Right renal cortex interstitium (tissue), 3 donors: Measurements from ENCODE around the gene TAPT1. TPM values are rescaled to one million over a fixed set of nuclear protein-coding genes. Genes with fewer than 3 reads are reported as not detected.
"Not testable (repeated sequence)": the region's sequence is repeated elsewhere in the genome, so short reads cannot be mapped to it uniquely, and the experiment has no call there.

ENCODE experiments used
- DNase-seq, 3 donors: peaks; one replicate each; pipeline ENCODE4 v3.0.0-alpha.2; 2013; ENCODE audit warnings: low read depth in 3 of 3, low spot score in 2 of 3
- polyA plus RNA-seq, 3 donors: library from polyadenylated mRNA; unstranded; fragments of 120-200 nt; gene quantifications; one replicate each; pipeline ENCODE4 v1.2.1, GENCODE V29; 2013; ENCODE audit not compliant: insufficient read length in 3 of 3

The TAPT1 gene, protein sequence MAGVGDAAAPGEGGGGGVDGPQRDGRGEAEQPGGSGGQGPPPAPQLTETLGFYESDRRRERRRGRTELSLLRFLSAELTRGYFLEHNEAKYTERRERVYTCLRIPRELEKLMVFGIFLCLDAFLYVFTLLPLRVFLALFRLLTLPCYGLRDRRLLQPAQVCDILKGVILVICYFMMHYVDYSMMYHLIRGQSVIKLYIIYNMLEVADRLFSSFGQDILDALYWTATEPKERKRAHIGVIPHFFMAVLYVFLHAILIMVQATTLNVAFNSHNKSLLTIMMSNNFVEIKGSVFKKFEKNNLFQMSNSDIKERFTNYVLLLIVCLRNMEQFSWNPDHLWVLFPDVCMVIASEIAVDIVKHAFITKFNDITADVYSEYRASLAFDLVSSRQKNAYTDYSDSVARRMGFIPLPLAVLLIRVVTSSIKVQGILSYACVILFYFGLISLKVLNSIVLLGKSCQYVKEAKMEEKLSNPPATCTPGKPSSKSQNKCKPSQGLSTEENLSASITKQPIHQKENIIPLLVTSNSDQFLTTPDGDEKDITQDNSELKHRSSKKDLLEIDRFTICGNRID
- 10 to 100 TPM; 36.6 to 42.6 (median 39.6) TPM for polyA plus RNA-seq

DNA sequence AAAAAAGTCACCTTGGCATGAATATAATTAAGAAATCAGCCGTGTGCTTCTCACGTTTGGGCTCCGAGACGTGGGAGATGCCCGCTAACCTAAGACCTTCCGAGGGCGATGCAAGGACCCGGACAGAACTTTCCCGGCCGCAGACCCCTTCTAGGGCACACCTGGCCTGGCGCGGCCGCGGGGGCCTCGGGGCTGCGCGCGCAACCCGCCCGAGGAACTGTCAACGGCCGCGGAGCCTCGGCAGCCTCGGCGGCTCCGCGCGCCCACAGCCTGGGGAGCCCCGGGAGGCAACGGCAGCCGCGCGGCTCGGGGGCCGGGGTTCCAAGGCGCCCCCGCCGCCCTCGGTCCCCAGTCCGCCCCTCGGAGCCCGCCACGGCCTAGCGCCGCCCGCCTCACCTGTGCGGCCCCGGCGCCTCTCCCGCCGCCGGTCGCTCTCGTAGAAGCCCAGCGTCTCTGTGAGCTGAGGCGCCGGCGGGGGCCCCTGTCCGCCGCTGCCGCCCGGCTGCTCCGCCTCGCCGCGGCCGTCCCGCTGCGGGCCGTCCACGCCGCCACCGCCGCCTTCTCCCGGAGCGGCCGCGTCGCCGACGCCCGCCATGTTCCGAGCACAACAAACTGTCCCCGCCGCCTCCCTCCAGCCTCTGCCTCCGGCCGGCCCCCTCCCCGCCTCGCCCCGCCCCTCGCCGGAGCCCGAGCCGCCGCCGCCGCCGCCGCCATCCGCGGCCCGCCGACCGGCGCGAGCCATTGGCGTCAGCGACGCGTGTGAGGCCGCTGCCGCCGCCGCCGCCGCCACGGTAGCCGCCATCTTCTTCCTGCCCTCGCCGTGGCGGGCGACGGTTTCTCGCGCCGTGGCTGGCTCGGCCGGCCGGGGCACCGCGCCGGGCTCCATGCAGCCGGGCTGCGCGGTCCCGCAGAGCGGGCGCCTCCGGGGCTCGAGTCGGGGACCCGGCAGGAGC is at the start of gene TAPT1:
Gene TAPT1, minus strand, starts transcription at position 609 of the 953 bp plus-strand sequence. Its CDS starts 14 bp downstream, at position 595.
- peak in 1 of 3 donors; percentile 36 for DNase-seq

DNA sequence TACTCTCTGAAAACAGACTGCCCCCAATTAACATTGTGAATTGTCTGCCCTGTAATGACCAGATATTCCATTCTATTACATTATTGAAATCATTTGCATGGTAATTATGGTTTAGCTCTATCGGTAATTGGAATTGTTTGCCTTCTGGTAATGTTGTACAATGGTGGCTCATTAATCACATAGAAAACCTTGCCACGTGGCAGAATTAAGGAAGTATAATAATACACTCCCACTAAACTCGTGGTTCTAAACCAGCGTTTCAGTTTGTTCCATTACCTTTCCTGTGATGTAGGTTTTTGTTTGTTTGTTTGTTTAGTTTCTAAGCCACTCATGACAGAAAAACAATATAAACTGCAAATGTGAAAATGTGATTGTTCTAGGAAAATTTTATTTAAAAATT is 45.1 kb upstream of the TAPT1 start:
- no peak for DNase-seq

DNA sequence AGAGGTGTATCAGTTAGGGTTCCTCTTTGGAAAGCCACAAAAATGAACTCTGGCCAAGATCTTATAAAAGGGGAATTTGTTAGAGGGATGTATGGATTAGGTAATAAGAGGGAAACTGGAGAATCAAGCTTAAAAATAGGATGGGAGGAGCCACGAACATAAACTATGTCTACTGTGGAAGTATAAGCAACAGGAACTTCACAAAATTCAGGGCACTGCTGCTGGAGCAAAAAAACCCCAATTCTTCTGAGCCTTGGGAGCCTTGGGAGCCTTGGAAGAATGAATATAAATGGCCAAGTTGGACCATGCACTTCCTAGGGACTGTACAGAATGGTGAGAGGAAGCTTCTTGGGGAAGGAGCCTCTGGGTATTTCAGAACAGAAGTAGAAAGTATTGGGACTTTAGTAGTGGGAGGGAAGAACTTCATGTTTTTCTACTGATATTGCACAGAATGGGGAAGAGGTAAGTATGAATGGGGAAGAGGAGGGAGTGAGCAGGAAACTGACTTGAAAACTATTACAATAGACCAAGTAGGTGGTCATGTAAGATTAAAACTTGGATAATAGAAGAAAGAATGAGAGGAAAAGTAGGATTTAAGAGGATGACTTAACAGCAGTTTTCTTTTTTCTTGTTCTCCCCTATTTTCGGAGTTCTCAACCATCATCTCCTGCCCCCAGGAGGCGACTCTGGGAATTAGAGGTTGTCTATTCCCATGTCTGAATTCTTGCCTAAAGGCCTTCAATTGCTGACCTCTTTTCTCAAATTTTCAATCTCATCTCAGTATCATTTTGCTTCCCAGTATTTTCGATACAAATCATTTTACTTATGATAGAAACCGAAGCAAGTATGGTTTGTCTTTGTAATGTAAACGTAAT is 44.4 kb upstream of the TAPT1 start:
- no peak for DNase-seq

DNA sequence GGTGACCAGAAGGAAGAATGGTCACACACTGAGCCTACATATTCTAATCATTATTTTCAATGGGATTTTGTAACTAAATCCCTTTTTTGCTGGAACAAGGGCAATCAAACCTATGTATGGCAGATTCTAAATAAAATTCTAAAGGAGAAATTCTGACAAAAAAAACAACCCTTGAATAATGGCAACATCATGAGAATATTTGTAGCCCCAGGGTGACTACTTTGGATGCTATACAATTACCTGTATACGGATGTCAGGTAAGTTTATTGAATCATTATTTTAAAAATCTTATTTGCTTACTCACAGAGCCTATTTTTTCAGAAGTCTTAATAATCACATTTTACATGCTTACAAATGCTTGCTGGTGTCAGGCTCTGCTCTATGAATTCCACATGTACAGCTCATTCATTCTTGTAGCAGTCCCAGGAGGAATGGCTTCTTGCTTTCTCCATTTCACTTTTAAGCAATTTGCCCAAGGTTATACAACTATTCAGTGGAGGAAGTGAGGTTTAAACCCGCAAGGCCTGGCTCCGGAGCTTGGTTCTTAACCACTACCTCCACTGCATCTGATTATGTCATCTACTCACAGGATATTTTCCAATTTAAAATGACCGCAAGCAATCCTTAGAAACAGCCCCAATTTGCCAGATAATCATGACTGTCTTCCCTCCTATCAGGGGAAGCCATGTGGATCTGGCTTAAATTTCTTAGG is 43.6 kb upstream of the TAPT1 start:
- DNase-seq, result not testable (repeated sequence)

DNA sequence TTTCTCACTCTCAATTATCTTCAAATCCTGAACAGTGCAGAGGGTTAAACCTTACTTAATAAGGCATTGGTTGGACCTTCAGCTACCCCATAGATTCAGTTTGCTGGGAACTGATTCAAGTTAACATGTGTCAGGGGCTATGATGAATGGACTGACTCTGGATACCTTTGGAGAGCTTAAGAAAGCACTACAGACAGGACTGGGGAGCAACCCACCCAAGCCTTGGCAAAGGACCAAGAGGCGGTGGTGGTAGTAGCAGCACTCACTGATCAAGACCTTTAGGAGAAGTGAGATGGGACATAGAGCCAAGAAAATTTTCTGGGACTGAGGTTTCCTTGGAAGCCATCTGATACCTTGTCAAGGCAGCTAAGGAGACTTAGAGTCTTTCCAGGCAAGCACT is 43.0 kb upstream of the TAPT1 start:
- no peak for DNase-seq

DNA sequence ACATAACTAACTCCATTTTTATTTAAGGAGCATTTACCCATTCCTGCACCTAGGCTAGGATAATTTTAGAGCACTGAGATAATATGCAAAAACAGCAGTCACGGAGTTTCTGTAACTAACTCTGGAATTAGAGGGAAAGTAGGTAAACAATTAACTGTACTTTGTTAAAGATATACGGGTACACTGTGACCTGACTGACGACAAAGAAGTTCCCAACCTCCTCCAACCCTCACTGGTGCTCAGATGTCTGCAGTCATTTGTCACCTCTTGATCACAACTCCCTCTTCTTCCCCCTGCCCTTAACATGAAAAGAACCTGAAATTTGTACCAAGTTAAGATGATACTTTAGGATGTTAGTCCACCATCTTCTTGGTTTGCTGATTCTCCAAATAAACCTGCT is 42.0 kb upstream of the TAPT1 start:
- no peak for DNase-seq

DNA sequence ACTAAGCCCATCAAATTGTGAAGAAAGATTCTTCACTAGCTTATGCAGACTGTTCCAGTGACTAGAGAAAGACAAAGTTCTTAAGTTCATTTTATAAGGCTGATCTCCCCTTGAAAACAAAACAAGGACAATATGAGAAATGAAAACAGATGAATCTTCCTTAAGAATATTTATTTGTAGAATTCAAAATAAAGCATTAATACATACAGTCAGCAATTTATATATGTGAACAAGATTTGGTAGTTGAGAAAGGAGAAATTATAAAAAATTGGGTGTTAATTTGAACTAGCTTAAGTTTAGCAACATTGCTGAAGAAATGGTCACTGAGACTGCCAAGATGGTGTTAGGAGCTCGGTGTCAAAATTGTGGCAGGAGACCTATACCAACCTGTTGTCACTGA is 41.4 kb upstream of the TAPT1 start:
- no peak for DNase-seq

DNA sequence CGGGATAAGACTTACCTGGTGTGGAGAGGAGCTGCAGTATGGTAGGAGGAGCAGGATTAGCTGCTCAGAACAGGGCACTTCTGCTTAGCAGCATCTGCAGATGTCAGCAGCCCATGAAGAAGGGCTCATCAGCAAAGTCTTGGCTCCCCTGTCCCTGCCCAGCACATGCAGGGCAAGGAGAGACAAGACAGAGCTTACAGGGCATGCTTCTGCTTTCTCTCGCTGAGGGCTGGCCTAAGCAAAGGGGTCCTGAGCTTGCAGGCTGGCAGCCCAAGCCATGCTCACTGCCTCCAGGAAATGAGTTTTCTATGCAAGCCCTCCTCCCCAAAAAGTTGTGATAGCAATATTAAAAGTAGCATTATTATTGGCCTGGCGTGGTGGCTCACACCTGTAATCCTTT is 39.5 kb upstream of the TAPT1 start:
- DNase-seq, result no peak

DNA sequence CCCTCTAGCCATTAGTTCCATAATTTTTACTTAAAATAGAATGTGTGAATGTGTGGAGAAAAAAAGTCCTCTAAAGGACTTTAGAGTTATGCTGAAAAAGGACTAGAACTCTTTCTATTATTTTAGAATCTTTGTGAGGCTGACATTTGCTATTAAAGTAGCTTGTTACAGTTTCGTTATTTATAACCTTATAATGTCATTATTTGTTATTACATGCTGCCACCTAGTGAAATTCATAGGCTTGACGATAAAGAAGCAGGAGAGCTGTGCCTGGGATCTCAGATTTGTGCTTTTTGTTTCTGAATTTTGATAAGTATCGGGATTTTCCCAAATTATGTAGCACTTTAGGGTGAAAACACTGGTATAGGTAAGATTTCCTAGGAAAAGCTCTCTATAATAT is 38.5 kb upstream of the TAPT1 start:
- DNase-seq, result peak in 2 of 3 donors; percentile 24 to 25

DNA sequence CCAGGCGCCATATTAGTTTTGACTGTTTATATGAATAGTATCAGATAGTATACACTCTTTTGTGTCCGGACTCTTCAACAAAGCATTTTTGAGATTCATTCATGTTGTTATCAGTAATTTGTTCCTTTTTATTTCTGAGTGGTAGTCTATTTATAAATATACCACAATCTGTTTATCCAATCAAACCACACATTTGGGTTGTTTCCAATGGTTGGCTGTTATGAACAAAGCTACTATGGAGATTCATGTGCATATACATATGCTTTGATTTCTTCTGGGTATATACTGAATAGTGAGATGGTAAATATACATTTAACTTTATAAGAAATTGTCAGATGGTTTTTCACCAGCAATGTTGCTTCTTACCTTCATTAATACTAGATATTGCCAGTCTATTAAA is 36.8 kb upstream of the TAPT1 start:
- DNase-seq, result no peak

DNA sequence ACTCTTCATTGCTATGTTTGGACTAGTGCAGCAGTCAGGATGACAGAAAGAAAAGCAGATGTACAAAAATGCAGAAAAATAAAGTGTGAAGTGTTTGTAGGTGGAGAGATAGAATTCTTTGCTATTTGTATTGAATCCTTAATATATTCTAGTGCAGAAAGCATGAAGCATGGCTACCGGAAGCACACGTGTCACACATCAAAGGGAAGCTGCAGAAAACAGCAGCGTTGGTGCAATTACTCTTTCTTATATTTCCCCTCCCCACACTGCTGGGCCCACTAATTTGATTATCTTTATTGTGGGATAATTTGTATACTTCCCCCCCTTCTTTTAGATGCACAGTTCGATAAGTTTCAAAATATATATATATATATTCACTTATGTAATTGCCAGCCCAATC is 35.9 kb upstream of the TAPT1 start:
- no peak for DNase-seq

DNA sequence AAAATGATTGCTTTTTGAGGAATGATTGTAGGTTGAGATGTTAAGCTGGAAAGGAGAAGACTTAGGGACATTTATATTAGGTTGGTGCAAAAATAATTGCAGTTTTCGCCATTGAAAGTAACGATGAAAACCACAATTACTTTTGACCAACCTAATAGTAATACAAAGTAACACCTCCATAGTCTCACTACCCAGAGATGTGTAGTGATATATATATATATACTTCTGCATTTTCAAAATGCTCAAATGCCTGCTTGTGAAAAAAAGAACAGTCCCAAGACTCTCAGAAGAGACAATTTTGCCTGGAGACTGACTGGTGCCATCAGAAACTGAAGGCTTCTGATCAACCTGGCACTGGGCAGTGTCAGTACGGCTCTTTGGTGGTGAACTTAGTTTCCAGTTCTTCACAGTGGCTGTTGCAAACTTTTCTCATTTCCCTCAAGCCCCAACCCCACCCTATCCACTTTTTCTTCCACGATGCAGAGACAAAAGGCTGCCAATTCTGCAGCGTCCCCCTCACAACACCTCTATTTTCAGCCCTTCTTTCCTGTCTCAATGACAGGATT is 35.1 kb upstream of the TAPT1 start:
- no peak for DNase-seq

DNA sequence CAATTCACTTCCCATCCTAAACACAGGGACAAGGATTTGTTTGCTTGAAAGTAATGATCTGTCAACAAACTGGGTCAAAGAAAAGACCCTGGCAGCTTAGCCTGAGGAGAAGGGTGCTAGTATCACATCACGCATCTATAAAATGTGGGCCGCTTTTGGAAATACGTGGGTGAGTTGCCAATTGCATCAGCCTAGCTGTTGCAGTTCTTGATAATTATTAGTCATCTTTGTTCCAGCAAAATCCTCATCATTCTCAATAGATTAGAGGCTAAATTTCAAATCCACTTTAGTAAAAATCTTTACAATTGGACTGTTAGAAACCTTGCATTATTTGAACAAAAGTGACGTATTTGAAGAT is 33.6 kb upstream of the TAPT1 start:
- no peak for DNase-seq

DNA sequence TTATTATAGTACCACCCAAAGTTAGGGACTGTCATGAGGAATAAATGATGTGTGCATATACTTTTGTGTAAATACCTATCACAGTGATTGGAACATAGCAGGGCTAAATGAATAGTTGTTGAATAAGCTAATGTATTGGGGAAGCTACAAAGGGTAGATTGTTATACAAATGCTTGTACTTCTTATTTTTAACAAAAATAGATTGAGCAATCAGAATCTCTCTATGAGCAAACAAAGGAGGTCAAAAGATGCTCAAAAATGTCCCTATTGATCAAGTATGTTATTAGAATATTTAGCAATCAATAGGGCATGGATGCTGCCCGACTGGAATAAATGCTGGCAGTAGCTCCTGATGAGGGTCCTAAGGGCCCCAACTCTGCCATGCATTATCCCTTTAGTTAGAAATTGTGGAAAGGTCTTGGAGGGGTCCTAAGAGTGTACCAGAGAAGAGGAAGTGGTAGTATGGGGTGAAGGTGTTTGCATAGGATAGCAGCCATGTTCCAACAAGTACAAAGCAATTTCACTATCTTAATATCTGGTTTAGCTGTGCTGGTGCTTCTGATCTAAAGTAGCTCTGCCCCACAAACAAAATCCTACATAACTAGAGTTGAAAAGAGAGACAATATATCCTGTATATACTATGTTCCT is 33.1 kb upstream of the TAPT1 start:
- no peak for DNase-seq

DNA sequence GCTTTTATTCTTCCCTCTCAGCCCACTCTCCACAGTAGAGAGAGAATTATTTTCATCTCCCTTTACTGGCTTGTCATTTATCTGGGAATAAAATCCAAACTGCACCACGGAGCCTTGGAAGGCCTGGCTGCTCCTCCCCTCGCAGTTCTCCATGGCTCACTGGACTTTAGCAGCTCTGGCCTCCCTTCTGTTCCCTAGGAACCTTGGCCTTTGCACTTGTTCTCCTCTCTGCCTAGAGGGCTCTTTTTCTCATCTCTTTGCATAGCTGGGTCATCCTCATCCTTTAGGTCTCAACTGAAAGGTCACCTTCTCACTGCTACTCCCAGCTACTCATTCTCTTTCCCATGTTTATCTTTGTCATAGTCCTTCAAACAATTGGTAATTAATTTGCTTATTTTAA is 31.3 kb upstream of the TAPT1 start:
- DNase-seq, result no peak

DNA sequence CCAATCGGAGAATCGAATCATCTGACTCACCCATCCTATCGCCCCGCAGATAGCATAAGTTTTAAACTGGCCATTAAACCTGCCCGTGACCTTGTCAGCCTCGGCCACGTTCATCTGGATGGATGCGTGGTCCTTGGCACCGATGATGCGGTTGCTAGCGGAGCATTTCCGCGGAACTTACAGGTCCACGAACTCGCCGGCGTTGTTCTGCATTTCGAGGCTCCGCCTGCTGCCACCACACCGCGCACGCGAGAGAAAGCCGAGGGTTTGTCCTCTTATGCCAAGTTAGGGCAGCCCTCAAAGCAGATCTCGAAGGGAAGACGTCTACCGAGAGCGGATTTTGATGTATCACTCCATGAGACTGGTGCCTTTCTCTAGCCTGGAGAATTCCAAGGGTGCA is 30.1 kb upstream of the TAPT1 start:
- no peak for DNase-seq

DNA sequence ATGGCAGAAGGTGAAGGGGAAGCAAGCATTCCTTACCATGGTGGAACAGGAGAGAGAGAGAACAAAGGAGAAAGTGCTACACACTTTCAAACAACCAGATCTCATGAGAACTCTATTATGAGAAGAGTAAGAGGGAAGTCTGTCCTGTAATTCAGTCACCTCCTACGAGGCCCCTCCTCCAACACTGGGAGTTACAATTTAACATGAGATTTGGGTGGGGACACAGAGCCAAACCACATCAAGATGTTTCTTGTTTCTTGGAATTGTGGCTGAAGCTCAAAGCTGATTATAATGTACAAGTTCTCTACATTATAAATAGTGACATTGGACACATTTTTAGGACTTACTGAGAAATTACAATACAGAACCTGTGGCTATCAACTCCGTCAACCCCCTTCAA is 29.5 kb upstream of the TAPT1 start:
- no peak for DNase-seq

DNA sequence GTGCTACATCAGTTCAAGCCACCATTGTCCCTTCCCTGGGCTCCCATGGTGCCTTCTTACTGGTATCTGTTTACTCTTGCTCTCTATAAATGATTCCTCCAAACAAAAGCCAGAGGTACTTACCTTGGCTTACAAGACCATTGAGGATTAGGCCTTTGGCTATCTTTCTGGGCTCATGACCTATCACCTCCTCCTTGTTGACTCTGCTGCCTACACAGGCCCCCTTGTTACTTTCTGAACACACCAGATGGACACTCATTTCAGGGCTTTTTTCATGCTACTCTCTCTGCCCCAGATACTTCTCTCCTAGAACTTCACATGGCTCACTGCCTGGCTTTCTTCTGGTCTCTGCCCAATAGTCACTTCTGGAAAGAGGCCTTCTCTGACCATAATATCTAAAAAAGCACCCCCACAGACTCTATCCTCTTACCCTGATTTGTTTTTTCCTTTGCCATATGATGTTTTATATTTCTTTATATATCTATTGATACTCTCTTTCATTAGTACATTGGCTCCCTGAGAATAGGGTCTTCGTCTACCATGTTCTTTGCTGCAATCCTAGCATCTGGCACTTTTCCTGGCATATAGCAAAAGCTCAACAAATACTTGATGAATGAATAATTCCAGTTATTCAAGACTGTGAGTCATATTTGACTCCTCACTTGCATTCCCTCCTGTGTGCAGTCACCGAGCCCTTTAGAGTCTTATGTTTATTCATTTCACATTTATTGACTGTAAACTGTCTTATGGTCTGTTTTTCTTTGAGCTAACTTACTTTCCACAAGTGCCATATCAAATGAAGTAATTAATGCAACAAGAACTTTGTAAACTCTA is 27.1 kb upstream of the TAPT1 start:
- DNase-seq, result no peak
